ENCODE data around the gene FBXW5. TPM values are rescaled to one million over a fixed set of nuclear protein-coding genes. Genes with fewer than 3 reads are reported as not detected.

FBXW5 gene
- total and polyA plus RNA-seq, 9 of the 15 experiments (the other 6 are each of a cell fraction or from before 2014, with no cell fraction given): 0.21 to 128 (median 37.0) TPM

GRCh38 chr9:136926154-136926704 lies 18.3 kb downstream of the FBXW5 start:
- H3K9ac ChIP-seq (ENCODE audit: insufficient read depth in 1 of 2, low read depth in 2 of 2, low read length in 2 of 2): peak overlapping the region in 1 of 2 experiments; percentile 64; a peak in 1 of 4 replicates
- POLR2A ChIA-PET: interaction anchor here (0.6 to 3.2 kb wide), 6 partner anchors 11 to 99 kb away, joined by 3 to 19 read pairs (median 4); no protein-coding TSS in a partner anchor
- DNase-seq (ENCODE audit: extremely low read depth in 1 of 4, low spot score in 3 of 4): no peak
- peaks cover 10 to 41% of the 10 kb centered on the region in 2 experiments; a peak in 4 of 5 replicates for H3K4me1 ChIP-seq (replicated peaks in 1 of 2; ENCODE audit: control insufficient read depth in 2 of 2, insufficient read depth in 2 of 2, low read length in 2 of 2)
- no peaks in the 10 kb centered on the region for H3K9me1 ChIP-seq (ENCODE audit: control insufficient read depth, insufficient read depth, low read length)
- H3K4me2 ChIP-seq (ENCODE audit: insufficient read depth, low read length): no peak overlapping the region
- no peak for FAIRE-seq
- CTCF ChIA-PET (ENCODE audit: low intra/inter-chr PET ratio): interaction anchor here (0.6 kb wide), 2 partner anchors 126 to 168 kb away, joined by 3 read pairs; partner anchors contain the start of gene LCN8
- in situ Hi-C loops (cut with MboI): no loop called here
- peak; percentile 56 for ATAC-seq
- WGBS (ENCODE audit: insufficient coverage, low coverage, missing lambda C conversion rate): 92% methylated on average over 9 of the region's 9 CpGs
- H3K79me2 ChIP-seq (ENCODE audit: control insufficient read depth, insufficient read depth, low read length): no peaks in the 10 kb centered on the region
- intact Hi-C loops (cut with micrococcal nuclease): no loop called here
- no peaks in the 10 kb centered on the region for H3K27me3 ChIP-seq (ENCODE audit: control insufficient read depth in 2 of 2, insufficient read depth in 2 of 2, low read length in 2 of 2)
- H3K9me3 ChIP-seq (replicated peaks; ENCODE audit: control insufficient read depth, insufficient read depth, low read depth, low read length): no peaks in the 10 kb centered on the region
- no TSS peak for BruUV-seq (replicated peaks)
- TF ChIP-seq PHF8 (IDR thresholded peaks at IDR 0.05; ENCODE audit: borderline replicate concordance, low read length) (no peak), ZNF311 (CRISPR knock-in tag; IDR thresholded peaks at IDR 0.05) (no peak), FOS (IDR thresholded peaks at IDR 0.05; ENCODE audit: extremely low read depth, insufficient read length) (no peak), BRF1 (IDR thresholded peaks at IDR 0.05; ENCODE audit: borderline replicate concordance, extremely low read depth, insufficient read length) (no peak), SIN3B (IDR thresholded peaks at IDR 0.05; ENCODE audit: low read depth) (no peak), ZNF717 (CRISPR knock-in tag; IDR thresholded peaks at IDR 0.05) (no peak), POLR2A (conservative IDR thresholded peaks at IDR 0.05) (0 out of 2 replicates have a peak, but pooled peaks have one; percentile 10), POLR2G (IDR thresholded peaks at IDR 0.05; ENCODE audit: low read depth, low read length) (peak; percentile 22), ZNF134 (CRISPR knock-in tag; conservative IDR thresholded peaks at IDR 0.05) (no peak), ATF2 (CRISPR knock-in tag; IDR thresholded peaks at IDR 0.05) (no peak), FOXM1 (IDR thresholded peaks at IDR 0.05; ENCODE audit: low read depth) (no peak), FOXM1 (CRISPR knock-in tag; IDR thresholded peaks at IDR 0.05; ENCODE audit: low read depth) (no peak), IRF2 (CRISPR knock-in tag; IDR thresholded peaks at IDR 0.05) (no peak), CTCF (IDR thresholded peaks at IDR 0.05 in 2 of 3, conservative IDR thresholded peaks at IDR 0.05 in 1 of 3; ENCODE audit: insufficient read depth in 2 of 3, low read depth in 1 of 3, low read length in 3 of 3) (peak in 2 of 3 experiments; percentile 14 to 19; a peak in 1 of 6 replicates), HNRNPL (IDR thresholded peaks at IDR 0.05; ENCODE audit: low read depth, low read length) (no peak), KDM5B (IDR thresholded peaks at IDR 0.05; ENCODE audit: insufficient replicate concordance, low read depth, low read length) (no peak), CBX2 (IDR thresholded peaks at IDR 0.05; ENCODE audit: insufficient read depth, low read length, poor library complexity, severe bottlenecking) (no peak), SAFB2 (IDR thresholded peaks at IDR 0.05; ENCODE audit: borderline replicate concordance, low read depth, low read length, severe bottlenecking) (no peak), TGIF2 (CRISPR knock-in tag; IDR thresholded peaks at IDR 0.05) (no peak), ZBTB7A (IDR thresholded peaks at IDR 0.05; ENCODE audit: borderline replicate concordance, control insufficient read depth, low read depth, low read length) (no peak), HNRNPK (IDR thresholded peaks at IDR 0.05; ENCODE audit: low read depth, low read length, poor library complexity, severe bottlenecking) (no peak)
- peaks cover 4% of the 10 kb centered on the region; the same call in 1 of the 2 replicates for H4K20me1 ChIP-seq (replicated peaks; ENCODE audit: control insufficient read depth, insufficient read depth, low read length)
- H3K27ac ChIP-seq (ENCODE audit: extremely low read depth, low read depth, low read length): no peak overlapping the region
- peaks cover 79% of the 10 kb centered on the region; the same call in 2 of the 3 replicates for H3K36me3 ChIP-seq (ENCODE audit: control insufficient read depth, insufficient read depth, low read length)
- no peak overlapping the region for H3K4me3 ChIP-seq
- no peak overlapping the region for H2AFZ ChIP-seq (ENCODE audit: low read depth, low read length)

Measured in K562 (cell line).